GM19468 (cell line): ENCODE measurements around the gene PITPNC1.
"Not testable (repeated sequence)": the region's sequence is repeated elsewhere in the genome, so short reads cannot be mapped to it uniquely, and the experiment has no call there.

Experiments
- ATAC-seq: cut with Tn5 transposase; IDR thresholded peaks from one replicate; pipeline ENCODE4 v1.9.1; 2021; ENCODE audit warnings: mild to moderate bottlenecking, moderate library complexity, moderate number of reproducible peaks; ENCODE audit not compliant: unreplicated experiment; ENCODE audit errors: extremely low read depth

Gene PITPNC1

DNA sequence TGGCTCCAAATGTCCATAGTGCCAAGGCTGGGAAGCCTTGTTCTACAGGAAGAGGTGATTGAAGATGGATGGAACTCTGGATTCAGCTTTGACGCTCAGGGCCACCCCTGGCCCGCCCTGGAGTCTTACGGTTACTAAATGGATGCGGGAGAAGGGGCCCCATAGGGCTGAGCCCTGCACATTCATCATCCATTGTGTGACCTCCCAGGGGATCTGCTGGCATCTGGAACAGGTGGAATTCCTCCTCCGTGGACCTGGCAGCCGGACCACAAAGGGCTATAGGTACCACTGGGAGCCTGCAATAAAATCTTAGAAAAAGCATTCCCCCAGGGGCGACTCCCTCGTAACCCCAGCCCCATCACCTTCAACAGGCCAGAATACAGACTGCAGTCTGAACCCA lies 259.2 kb downstream of the PITPNC1 start:
- ATAC-seq, result no peak

DNA sequence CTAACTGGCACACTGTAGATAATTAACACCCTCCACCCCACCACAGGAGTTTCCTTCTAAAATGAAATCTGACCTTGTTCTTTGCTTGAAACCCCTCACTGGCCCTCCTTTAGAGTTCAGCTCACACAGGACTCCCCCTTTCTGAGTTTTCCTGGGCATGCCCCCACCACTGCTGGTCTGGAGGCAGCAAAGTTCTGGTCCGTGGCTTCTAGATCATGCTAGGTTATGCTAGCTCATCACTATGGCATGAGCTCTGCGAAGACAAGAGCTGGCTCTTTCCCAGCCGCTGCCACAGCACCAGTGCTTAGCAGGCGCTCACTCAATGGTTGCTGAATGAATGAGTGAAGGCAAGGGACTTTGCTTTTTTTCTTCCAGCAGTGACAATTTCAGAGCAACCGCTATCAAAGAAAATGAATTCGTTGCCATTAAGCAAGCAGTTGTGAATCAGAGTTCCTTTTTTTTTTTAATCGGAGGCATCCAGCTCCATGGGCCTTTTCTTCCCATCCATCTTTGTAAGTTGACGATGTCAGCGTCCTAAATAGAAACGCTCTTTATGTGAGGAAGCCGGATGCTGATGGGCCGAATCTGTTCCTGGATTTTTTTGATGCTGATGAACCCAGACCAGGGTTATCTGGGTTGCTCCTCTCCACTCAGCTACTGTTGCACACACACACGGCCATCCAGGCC lies 259.9 kb downstream of the PITPNC1 start:
- no peak for ATAC-seq

- no peak for ATAC-seq
Measured at GRCh38 chr17:67637901-67638641, 261.0 kb downstream of the PITPNC1 start.

- no peak for ATAC-seq
Measured at GRCh38 chr17:67638871-67639270, 261.8 kb downstream of the PITPNC1 start.

DNA sequence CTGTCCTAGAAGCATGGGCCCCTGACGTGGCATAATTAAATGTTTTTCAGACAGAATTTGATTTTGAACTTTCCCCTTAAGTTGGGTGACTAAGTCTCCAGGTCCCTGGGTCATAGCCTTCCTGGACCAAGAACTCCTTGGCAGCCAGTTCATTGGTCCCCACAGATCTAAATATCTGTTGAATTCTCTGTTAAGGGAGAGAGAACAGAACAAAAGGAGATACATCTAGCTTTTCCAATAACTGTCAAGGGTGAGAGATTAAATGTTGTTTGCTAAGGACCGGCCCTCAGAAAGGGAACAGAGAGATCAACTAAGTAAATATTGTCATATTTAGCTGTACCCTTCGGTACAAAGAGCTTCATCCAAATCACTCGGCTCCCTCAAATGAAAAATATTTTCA lies 262.5 kb downstream of the PITPNC1 start:
- no peak for ATAC-seq

- no peak for ATAC-seq
Measured at GRCh38 chr17:67639979-67640378, 262.9 kb downstream of the PITPNC1 start.

DNA sequence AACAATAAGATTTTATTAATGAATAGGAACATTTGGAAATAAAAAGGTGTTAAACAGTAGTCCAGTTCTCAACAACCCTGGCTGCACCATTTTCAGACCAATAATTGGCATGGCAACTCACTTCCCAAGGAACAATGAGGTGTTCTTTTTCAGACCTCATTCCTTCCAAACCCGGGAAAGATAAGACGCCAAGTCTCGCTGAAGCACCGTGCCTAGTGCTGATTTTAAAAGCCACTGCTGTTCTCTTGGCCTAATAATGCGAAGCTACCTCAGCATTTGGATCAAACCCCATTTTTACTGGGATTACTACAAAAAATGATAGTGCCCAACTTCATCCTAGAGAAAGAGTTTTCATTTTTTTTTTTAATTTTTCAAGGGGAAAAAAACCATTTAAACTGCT lies 265.4 kb downstream of the PITPNC1 start:
- ATAC-seq, result no peak

- ATAC-seq, result no peak
Measured at GRCh38 chr17:67644061-67644460, 267.0 kb downstream of the PITPNC1 start.

- ATAC-seq, result not testable (repeated sequence)
Measured at GRCh38 chr17:67645195-67645594, 268.1 kb downstream of the PITPNC1 start.

DNA sequence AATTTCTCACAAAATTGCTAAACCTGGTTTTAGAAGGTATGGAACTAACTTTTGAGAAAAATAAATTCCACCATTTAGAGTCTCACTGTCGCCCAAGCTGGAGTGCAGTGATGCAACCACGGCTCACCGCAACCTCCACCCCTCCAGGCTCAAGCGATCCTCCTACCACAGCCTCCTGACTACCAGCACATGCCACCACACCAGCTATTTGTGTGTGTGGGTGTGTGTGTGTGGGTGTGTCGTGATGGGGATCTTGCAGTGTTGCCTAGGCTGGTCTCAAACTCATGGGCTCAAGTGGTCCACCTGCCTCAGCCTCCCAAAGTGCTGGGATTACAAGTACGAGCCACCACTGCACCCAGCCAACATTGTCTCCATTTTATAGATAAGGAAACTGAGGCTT lies 269.4 kb downstream of the PITPNC1 start:
- ATAC-seq, result no peak

DNA sequence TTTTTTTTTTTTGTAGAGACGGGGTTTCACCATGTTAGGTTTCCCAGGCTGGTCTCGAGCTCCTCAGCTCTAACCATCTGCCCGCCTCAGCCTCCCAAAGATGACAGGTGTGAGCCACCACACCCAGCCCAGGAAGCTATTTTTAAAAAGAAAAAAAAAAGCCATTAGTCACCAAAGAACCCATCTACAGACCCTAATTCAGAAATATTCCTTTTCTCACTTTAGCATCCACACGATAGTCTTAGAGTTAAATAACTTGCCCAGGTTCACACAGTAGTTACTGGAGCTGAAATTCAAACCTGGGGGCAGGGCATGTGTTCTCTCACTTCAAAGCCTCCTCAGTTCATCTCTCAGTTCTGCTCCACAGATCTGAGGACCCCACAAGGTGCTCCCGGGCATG lies 270.4 kb downstream of the PITPNC1 start:
- ATAC-seq, result no peak

DNA sequence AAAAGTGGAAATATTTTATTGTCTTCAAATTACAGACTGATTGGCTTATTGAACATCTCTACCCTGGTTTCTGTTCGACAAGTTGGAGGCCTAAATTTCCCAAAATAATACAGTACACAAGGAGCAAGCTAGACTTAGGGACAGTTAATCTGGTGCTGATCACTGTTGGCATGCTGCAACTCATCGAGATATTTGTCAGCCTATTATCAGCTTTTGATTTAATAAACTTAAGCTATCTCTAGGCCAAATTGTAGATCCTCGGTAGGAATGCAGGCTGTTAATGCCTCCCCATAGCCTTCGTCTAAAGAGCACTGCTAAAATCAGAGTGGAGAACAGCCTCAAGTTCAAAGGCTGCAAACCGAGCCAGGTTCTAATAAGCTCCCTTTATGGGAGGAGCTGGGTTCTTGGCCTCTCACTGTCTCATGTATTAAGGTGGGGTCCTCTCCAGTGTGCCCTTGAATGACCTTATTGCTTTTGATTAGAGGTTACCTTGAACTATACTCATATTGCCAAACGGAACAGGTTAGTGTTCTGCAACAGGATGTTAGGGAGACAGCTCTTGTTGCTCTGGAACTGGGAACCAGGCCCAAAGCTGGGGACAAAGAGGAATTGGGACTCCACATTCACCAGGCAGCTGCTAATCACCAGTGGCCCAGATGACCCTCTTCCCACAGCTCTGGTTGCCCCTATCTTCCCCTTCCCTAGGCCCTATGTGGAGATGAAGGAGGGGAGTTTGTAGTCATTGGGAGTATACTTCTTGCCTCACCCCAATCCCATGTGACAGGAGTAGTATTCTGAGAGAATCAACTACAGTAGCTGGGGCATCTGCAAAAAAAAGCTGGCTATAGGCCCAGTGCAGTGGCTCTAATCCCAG lies 271.2 kb downstream of the PITPNC1 start:
- no peak for ATAC-seq

- ATAC-seq, result not testable (repeated sequence)
Measured at GRCh38 chr17:67648906-67649295, 271.8 kb downstream of the PITPNC1 start.

DNA sequence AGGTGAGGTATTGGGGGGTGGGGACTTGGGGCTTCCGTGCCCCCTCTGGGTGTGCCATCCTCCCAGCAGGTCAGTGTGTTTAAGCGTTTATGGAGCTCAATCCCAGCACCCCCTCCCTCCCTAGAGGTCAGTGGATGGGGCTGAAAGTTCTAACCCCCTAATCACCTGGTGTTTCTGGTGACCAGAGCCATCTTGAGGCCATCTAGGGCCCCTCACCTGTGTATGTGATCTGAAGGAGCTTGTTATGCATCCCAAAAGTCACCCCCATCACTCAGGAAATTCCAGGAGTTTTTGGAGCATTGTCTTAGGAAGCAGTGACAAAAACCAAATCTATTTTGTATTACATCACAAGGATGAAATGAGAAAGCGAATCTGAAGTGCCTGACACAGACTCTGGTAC lies 272.8 kb downstream of the PITPNC1 start:
- ATAC-seq, result no peak

GRCh38 chr17:67651218-67651579 lies 274.1 kb downstream of the PITPNC1 start:
- ATAC-seq, result not testable (repeated sequence)

DNA sequence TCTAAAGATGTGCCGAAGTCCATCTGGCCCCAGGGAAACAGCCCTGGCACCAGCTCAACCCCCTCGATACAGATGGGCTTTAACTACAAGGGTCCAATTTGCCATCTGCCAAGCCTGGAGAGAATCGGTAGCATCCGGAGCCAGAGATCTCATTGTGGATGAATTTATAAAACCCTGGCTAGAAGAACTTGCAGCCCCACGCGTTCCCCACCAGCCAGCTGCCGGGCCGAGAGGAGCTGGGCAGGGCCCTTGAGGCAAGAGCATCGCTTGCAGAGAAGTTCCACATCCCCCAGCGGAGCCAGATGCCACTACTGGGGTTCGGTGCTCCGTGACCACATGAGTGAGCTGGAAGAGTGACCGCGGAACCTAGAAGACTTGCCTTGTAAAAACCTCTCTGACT lies 275.4 kb downstream of the PITPNC1 start:
- no peak for ATAC-seq

- ATAC-seq, result no peak
Measured at GRCh38 chr17:67655478-67656148, 278.5 kb downstream of the PITPNC1 start.

- ATAC-seq, result no peak
Measured at GRCh38 chr17:67656494-67657203, 279.6 kb downstream of the PITPNC1 start.

DNA sequence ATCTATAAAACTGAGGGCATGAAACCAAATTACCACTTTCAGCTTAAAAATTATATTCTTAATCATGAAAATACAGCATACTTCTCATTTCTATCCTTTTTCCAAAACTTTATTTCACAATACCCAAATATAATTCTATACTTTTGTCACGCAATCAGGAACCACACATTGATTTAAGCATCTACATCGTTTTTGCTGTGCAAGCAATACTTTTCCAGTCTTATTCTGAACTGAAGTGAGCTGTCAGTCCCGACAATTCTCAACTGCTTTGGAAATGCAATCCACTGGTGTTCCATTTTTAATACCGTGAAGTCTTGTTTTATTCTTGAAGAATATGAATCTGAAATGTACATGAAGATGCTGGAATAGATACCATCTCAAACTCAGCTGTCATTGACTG lies 280.5 kb downstream of the PITPNC1 start:
- ATAC-seq, result no peak

GRCh38 chr17:67658265-67658664 lies 281.2 kb downstream of the PITPNC1 start:
- no peak for ATAC-seq
